H1 (cell line): ENCODE data around the gene DPP10. TPM values are rescaled to one million over a fixed set of nuclear protein-coding genes. Genes with fewer than 3 reads are reported as not detected.

Experiments used
- CTCF ChIA-PET: fragments of 300-600 bp; sonication (Branson Sonifier 250); formaldehyde crosslinking; loops from one replicate; lab custom pipeline; 2021; ENCODE audit not compliant: partially characterized antibody; lab: Charles Lee
- POLR2A ChIA-PET: fragments of 300-600 bp; sonication (Branson Sonifier 250); formaldehyde crosslinking; loops from one replicate; lab custom pipeline; 2021; ENCODE audit warnings: inconsistent platforms; ENCODE audit not compliant: partially characterized antibody; lab: Charles Lee
- DNase-seq, 2 experiments: peaks; one replicate each; pipeline versions ENCODE4 v3.0.0 to v3.0.0-alpha.2; 2010 to 2022; ENCODE audit warnings: low spot score in 2 of 2, low read depth in 1 of 2, mixed read lengths in 1 of 2
- FAIRE-seq: peaks from 2 replicates; lab custom pipeline; 2011; peaks lifted over from hg19 to GRCh38; lab: Jason Lieb, UNC
- H2AFZ ChIP-seq: 2 replicates; pipeline ENCODE4 v1.8.1; 2012; ENCODE audit warnings: low read length, inconsistent platforms
- H2AK5ac ChIP-seq: 2 replicates; pipeline ENCODE4 v1.6.1; 2013; ENCODE audit warnings: low read depth, low read length
- H2BK120ac ChIP-seq: replicated peaks from 2 replicates; pipeline ENCODE3; 2013; ENCODE audit warnings: low read depth, low read length, inconsistent platforms
- H2BK12ac ChIP-seq: 2 replicates; pipeline ENCODE4 v1.6.1; 2013; ENCODE audit warnings: low read depth, low read length
- H2BK15ac ChIP-seq: 2 replicates; pipeline ENCODE4 v1.6.1; 2013; ENCODE audit warnings: low read length
- H2BK20ac ChIP-seq: 2 replicates; pipeline ENCODE4 v1.6.1; 2013; ENCODE audit warnings: low read length
- H2BK5ac ChIP-seq: 2 replicates; pipeline ENCODE4 v1.6.1; 2013; ENCODE audit warnings: low read depth, low read length
- H3K14ac ChIP-seq: 2 replicates; pipeline ENCODE4 v1.6.1; 2013; ENCODE audit warnings: inconsistent platforms; ENCODE audit not compliant: insufficient read length
- H3K18ac ChIP-seq: 2 replicates; pipeline ENCODE4 v1.6.1; 2013; ENCODE audit warnings: low read length; ENCODE audit errors: extremely low read depth
- H3K23ac ChIP-seq: 2 replicates; pipeline ENCODE4 v1.6.1; 2013; ENCODE audit warnings: inconsistent platforms; ENCODE audit not compliant: insufficient read length
- H3K23me2 ChIP-seq: 2 replicates; pipeline ENCODE4 v1.6.1; 2013; ENCODE audit warnings: low read depth, low read length
- H3K27ac ChIP-seq: 2 replicates; pipeline ENCODE4 v1.6.1; 2011; ENCODE audit warnings: low read depth, low read length, inconsistent platforms
- H3K27me3 ChIP-seq, 4 experiments: replicated peaks in 1 of 4; 1 replicate in 1 of 4; 2 replicates in 3 of 4; pipeline versions ENCODE4 v1.6.1 to v1.8.1; 2011 to 2013; ENCODE audit warnings: low read length in 3 of 4, mild to moderate bottlenecking in 3 of 4, inconsistent platforms in 2 of 4, mixed read lengths in 2 of 4, moderate library complexity in 1 of 4; ENCODE audit not compliant: control insufficient read depth in 3 of 4, insufficient read depth in 3 of 4; ENCODE audit errors: extremely low read depth in 1 of 4
- H3K36me3 ChIP-seq, 4 experiments: 2 replicates each; pipeline versions ENCODE4 v1.6.1 to v1.8.1; 2011 to 2013; ENCODE audit warnings: mild to moderate bottlenecking in 4 of 4, low read length in 3 of 4, moderate library complexity in 2 of 4, control low read depth in 1 of 4, inconsistent platforms in 1 of 4; ENCODE audit not compliant: insufficient read depth in 4 of 4, control insufficient read depth in 2 of 4
- H3K4ac ChIP-seq: replicated peaks from 2 replicates; pipeline ENCODE3; 2013; ENCODE audit warnings: low read length, low read depth, mixed read lengths, inconsistent platforms; ENCODE audit not compliant: insufficient read length
- H3K4me1 ChIP-seq, 4 experiments: replicated peaks in 1 of 4; 1 replicate in 1 of 4; 2 replicates in 3 of 4; pipeline versions ENCODE4 v1.6.1 to v1.8.1; 2011 to 2013; ENCODE audit warnings: low read length in 3 of 4, inconsistent platforms in 2 of 4, mixed read lengths in 1 of 4; ENCODE audit not compliant: insufficient read depth in 4 of 4, control insufficient read depth in 3 of 4
- H3K4me2 ChIP-seq, 2 experiments: 2 replicates each; pipeline versions ENCODE4 v1.6.1 to v1.8.1; 2011 to 2013; ENCODE audit warnings: low read depth in 2 of 2, low read length in 2 of 2, control low read depth in 1 of 2, inconsistent platforms in 1 of 2, mild to moderate bottlenecking in 1 of 2; ENCODE audit not compliant: insufficient read depth in 1 of 2
- H3K4me3 ChIP-seq, 4 experiments: fragments of 200-600, 300-600 bp in 1 of 4; sonication (generic), shearing (Covaris generic), sonication (Bioruptor Twin) in 1 of 4; 2 replicates each; pipeline versions ENCODE4 v1.5.1 to v1.8.1; 2011 to 2016; ENCODE audit warnings: low read length in 4 of 4, low read depth in 3 of 4, control low read depth in 2 of 4, inconsistent platforms in 2 of 4, mild to moderate bottlenecking in 2 of 4, mixed read lengths in 1 of 4, moderate library complexity in 1 of 4; ENCODE audit not compliant: insufficient read depth in 2 of 4; ENCODE audit errors: extremely low read depth in 1 of 4
- H3K56ac ChIP-seq: replicated peaks from 2 replicates; pipeline ENCODE3; 2013; ENCODE audit warnings: low read depth, mild to moderate bottlenecking, mixed read lengths, low read length, inconsistent platforms; ENCODE audit not compliant: insufficient read length
- H3K79me1 ChIP-seq: 2 replicates; pipeline ENCODE4 v1.6.1; 2013; ENCODE audit warnings: low read depth, low read length, control low read depth
- H3K79me2 ChIP-seq, 2 experiments: 2 replicates each; pipeline versions ENCODE4 v1.6.1 to v1.8.1; 2012 to 2013; ENCODE audit warnings: low read length in 2 of 2, mild to moderate bottlenecking in 2 of 2, inconsistent platforms in 1 of 2; ENCODE audit not compliant: insufficient read depth in 2 of 2, control insufficient read depth in 1 of 2
- H3K9ac ChIP-seq, 4 experiments: replicated peaks in 1 of 4; 1 replicate in 1 of 4; 2 replicates in 3 of 4; pipeline versions ENCODE4 v1.6.1 to v1.8.1; 2011 to 2013; ENCODE audit warnings: low read depth in 3 of 4, low read length in 3 of 4, control low read depth in 2 of 4, mild to moderate bottlenecking in 2 of 4, moderate library complexity in 2 of 4, inconsistent platforms in 1 of 4; ENCODE audit errors: extremely low read depth in 1 of 4
- H3K9me3 ChIP-seq, 2 experiments: 2 replicates each; pipeline versions ENCODE4 v1.6.1 to v1.8.1; 2012 to 2013; ENCODE audit warnings: mild to moderate bottlenecking in 2 of 2, moderate library complexity in 2 of 2, control low read depth in 1 of 2, inconsistent platforms in 1 of 2, low read depth in 1 of 2, low read length in 1 of 2, mixed read lengths in 1 of 2; ENCODE audit not compliant: insufficient read depth in 2 of 2
- H4K20me1 ChIP-seq, 2 experiments: replicated peaks in 1 of 2; 2 replicates each; pipeline versions ENCODE3 to v1.8.1; 2011 to 2013; ENCODE audit warnings: inconsistent platforms in 2 of 2, low read length in 2 of 2, mild to moderate bottlenecking in 1 of 2; ENCODE audit not compliant: insufficient read depth in 2 of 2, control insufficient read depth in 1 of 2
- H4K5ac ChIP-seq: 2 replicates; pipeline ENCODE4 v1.6.1; 2013; ENCODE audit warnings: low read length, low read depth, mixed read lengths, inconsistent platforms; ENCODE audit not compliant: insufficient read length
- H4K8ac ChIP-seq: 2 replicates; pipeline ENCODE4 v1.8.0; 2013; ENCODE audit warnings: mild to moderate bottlenecking, moderate library complexity, low read length, inconsistent platforms; ENCODE audit not compliant: insufficient read depth; ENCODE audit errors: extremely low read depth
- H4K91ac ChIP-seq: replicated peaks from 2 replicates; pipeline ENCODE3; 2013; ENCODE audit warnings: low read length, mixed read lengths, inconsistent platforms; ENCODE audit not compliant: insufficient read length
- GTF2F1 ChIP-seq: IDR thresholded peaks from 2 replicates; pipeline ENCODE4 v1.6.1; 2012; ENCODE audit warnings: low read depth, low read length, improper control_type of control experiment, borderline replicate concordance
- HDAC6 ChIP-seq: IDR thresholded peaks from one replicate; pipeline ENCODE4 v1.7.1; 2012; ENCODE audit warnings: low read depth, mild to moderate bottlenecking, inconsistent platforms, low read length, moderate library complexity
- MAFK ChIP-seq: IDR thresholded peaks from 2 replicates; pipeline ENCODE4 v1.6.1; 2012; ENCODE audit warnings: low read depth, mild to moderate bottlenecking, improper control_type of control experiment, low read length
- POLR2AphosphoS5 ChIP-seq: IDR thresholded peaks from 2 replicates; pipeline ENCODE4 v1.6.1; 2011; ENCODE audit warnings: low read depth, low read length
- RAD21 ChIP-seq, 2 experiments: IDR thresholded peaks in 1 of 2; conservative IDR thresholded peaks in 1 of 2; 2 replicates each; pipeline ENCODE4 v1.6.1; 2011; ENCODE audit warnings: low read depth in 2 of 2, low read length in 2 of 2, improper control_type of control experiment in 1 of 2, inconsistent platforms in 1 of 2, mild to moderate bottlenecking in 1 of 2, moderate library complexity in 1 of 2
- TEAD4 ChIP-seq: IDR thresholded peaks from 2 replicates; pipeline ENCODE4 v1.6.1; 2012; ENCODE audit warnings: low read depth, low read length, inconsistent platforms, mixed read lengths
- USF2 ChIP-seq: IDR thresholded peaks from 2 replicates; pipeline ENCODE4 v1.6.1; 2011; ENCODE audit warnings: low read length, improper control_type of control experiment
- WGBS, 2 experiments: shearing (Covaris generic) in 1 of 2; methylation state at CpG; one replicate each; pipeline versions ENCODE4 v1.1.6 to v1.1.7; 2013 to 2015; ENCODE audit warnings: low lambda C conversion rate in 2 of 2, mixed read lengths in 2 of 2, inconsistent platforms in 1 of 2, low coverage in 1 of 2, missing lambda C conversion rate in 1 of 2; ENCODE audit not compliant: insufficient replicate concordance in 2 of 2, insufficient coverage in 1 of 2, insufficient read length in 1 of 2; ENCODE audit errors: extremely low coverage in 1 of 2, missing lambda C conversion rate in 1 of 2; 5-methylcytosine and 5-hydroxymethylcytosine counted together
- polyA plus RNA-seq, 7 experiments: library from polyadenylated mRNA; depleted of rRNA in 3 of 7; stranded (reverse) in 5 of 7; unstranded in 2 of 7; fragments of >200 nt in 5 of 7; fragments of 200-250 nt in 2 of 7; gene quantifications; 1 replicate in 5 of 7; 2 replicates in 1 of 7; 4 replicates in 1 of 7; pipeline versions ENCODE4 v1.2.1 to v1.2.3, GENCODE V29; 2011 to 2013; ENCODE audit warnings: missing spikeins in 2 of 7, mixed read lengths in 2 of 7
- total RNA-seq: library from RNA; stranded (reverse); fragmentation: NEBNext Ultra II Directional; extraction: Animal tissue kit (Norgen Biotek cat#: 25700); gene quantifications from 2 replicates; pipeline ENCODE4 v1.2.1, GENCODE V29; 2021

Gene DPP10
- total and polyA plus RNA-seq, 2 of the 8 experiments (the other 6 are each of a cell fraction or from before 2014, with no cell fraction given), result 3.3 to 7.2 TPM

GRCh38 chr2:115606350-115606749, 1163.9 kb downstream of the DPP10 start:
- WGBS, 2 experiments, result 90% methylated on average over 1 of the region's 1 CpG; no CpG with 5 or more reads in 1 of the 2 experiments
- no peaks in the 10 kb centered on the region for H4K20me1 ChIP-seq
- no peak for FAIRE-seq
- no peak overlapping the region for H3K14ac ChIP-seq
- H2AK5ac ChIP-seq, result no peak overlapping the region
- H3K9ac ChIP-seq, result no peak overlapping the region
- H2BK5ac ChIP-seq, result no peak overlapping the region
- no peaks in the 10 kb centered on the region for H3K23me2 ChIP-seq
- no peaks in the 10 kb centered on the region for H3K79me2 ChIP-seq
- no peak overlapping the region for H3K27ac ChIP-seq
- no peak overlapping the region for H2BK12ac ChIP-seq
- no peak overlapping the region for H3K23ac ChIP-seq
- H2AFZ ChIP-seq, result no peak overlapping the region
- H2BK20ac ChIP-seq, result no peak overlapping the region
- no peaks in the 10 kb centered on the region for H3K79me1 ChIP-seq
- H2BK15ac ChIP-seq, result no peak overlapping the region
- H4K91ac ChIP-seq, result no peak overlapping the region
- no peaks in the 10 kb centered on the region for H3K36me3 ChIP-seq
- TF ChIP-seq GTF2F1 (no peak), HDAC6 (no peak), USF2 (no peak), MAFK (no peak), RAD21 (IDR thresholded peaks at IDR 0.05 in 1 of 2, conservative IDR thresholded peaks at IDR 0.05 in 1 of 2; ENCODE audit: low read depth in 2 of 2, low read length in 2 of 2) (no peak), TEAD4 (no peak), POLR2AphosphoS5 (no peak)
- H3K4me2 ChIP-seq, result no peak overlapping the region
- no peaks in the 10 kb centered on the region for H3K9me3 ChIP-seq
- no peak overlapping the region for H3K56ac ChIP-seq
- ChIA-PET CTCF (no interaction called here), POLR2A (no interaction called here)
- H2BK120ac ChIP-seq, result no peak overlapping the region
- no peaks in the 10 kb centered on the region for H3K27me3 ChIP-seq
- H3K4ac ChIP-seq, result no peak overlapping the region
- no peak overlapping the region for H3K4me3 ChIP-seq
- H4K8ac ChIP-seq, result no peak overlapping the region
- peaks cover 0 to 6% (median 0%) of the 10 kb centered on the region in 4 experiments; a peak in 2 of 7 replicates for H3K4me1 ChIP-seq
- no peak overlapping the region for H4K5ac ChIP-seq
- no peak overlapping the region for H3K18ac ChIP-seq
- DNase-seq, result no peak
